A172 (cell line): ENCODE results near the gene LDLRAD4. TPM values are rescaled to one million over a fixed set of nuclear protein-coding genes. Genes with fewer than 3 reads are reported as not detected.

ENCODE experiments used
- DNase-seq: peaks from one replicate; pipeline ENCODE4 v3.0.0-alpha.2; 2015; ENCODE audit warnings: low spot score
- total RNA-seq: library from RNA; depleted of rRNA; stranded (reverse); fragments of >200 nt; shearing (Covaris generic); gene quantifications from 2 replicates; pipeline ENCODE4 v1.2.3, GENCODE V29; 2014; rRNA removed

Gene LDLRAD4
- total RNA-seq: 5.7 and 8.9 TPM in 2 replicates

GRCh38 chr18:13218368-13218991, at the start of gene LDLRAD4:
LDLRAD4 (plus strand) TSS chr18:13218760.
- DNase-seq: no peak

GRCh38 chr18:13173578-13174145, 44.9 kb upstream of the LDLRAD4 start:
- no peak for DNase-seq

- no peak for DNase-seq
These were observed 43.3 kb upstream of the LDLRAD4 start for GRCh38 chr18:13175266-13175665.

- DNase-seq: peak; percentile 24
These were observed 42.8 kb upstream of the LDLRAD4 start for GRCh38 chr18:13175754-13176210.

GRCh38 chr18:13176847-13177246, 41.7 kb upstream of the LDLRAD4 start:
- DNase-seq: no peak

- no peak for DNase-seq
These were observed 40.4 kb upstream of the LDLRAD4 start for GRCh38 chr18:13178197-13178596.

GRCh38 chr18:13178976-13179375, 39.6 kb upstream of the LDLRAD4 start:
- peak; percentile 57 for DNase-seq

GRCh38 chr18:13179566-13180113, 38.9 kb upstream of the LDLRAD4 start:
- no peak for DNase-seq

GRCh38 chr18:13180614-13181375, 37.8 kb upstream of the LDLRAD4 start:
- DNase-seq: no peak

- no peak for DNase-seq
These were observed 36.8 kb upstream of the LDLRAD4 start for GRCh38 chr18:13181765-13182164.

- DNase-seq: no peak
These were observed 35.2 kb upstream of the LDLRAD4 start for GRCh38 chr18:13183359-13183758.

- DNase-seq: no peak
These were observed 34.8 kb upstream of the LDLRAD4 start for GRCh38 chr18:13183790-13184189.

- DNase-seq: no peak
These were observed 34.2 kb upstream of the LDLRAD4 start for GRCh38 chr18:13184396-13184795.

GRCh38 chr18:13185675-13186198, 32.8 kb upstream of the LDLRAD4 start:
- no peak for DNase-seq

- no peak for DNase-seq
These were observed 31.9 kb upstream of the LDLRAD4 start for GRCh38 chr18:13186687-13187086.

GRCh38 chr18:13187498-13187897, 31.1 kb upstream of the LDLRAD4 start:
- DNase-seq: no peak

GRCh38 chr18:13191031-13191430, 27.5 kb upstream of the LDLRAD4 start:
- no peak for DNase-seq

GRCh38 chr18:13191779-13192178, 26.8 kb upstream of the LDLRAD4 start:
- no peak for DNase-seq

- DNase-seq: no peak
These were observed 25.6 kb upstream of the LDLRAD4 start for GRCh38 chr18:13192970-13193369.

- DNase-seq: no peak
These were observed 24.3 kb upstream of the LDLRAD4 start for GRCh38 chr18:13194239-13194638.

GRCh38 chr18:13198701-13199100, 19.9 kb upstream of the LDLRAD4 start:
- DNase-seq: no peak

- DNase-seq: no peak
These were observed 19.4 kb upstream of the LDLRAD4 start for GRCh38 chr18:13199169-13199568.
